ENCODE measurements around the gene CRYBA2.

The CRYBA2 gene

DNA sequence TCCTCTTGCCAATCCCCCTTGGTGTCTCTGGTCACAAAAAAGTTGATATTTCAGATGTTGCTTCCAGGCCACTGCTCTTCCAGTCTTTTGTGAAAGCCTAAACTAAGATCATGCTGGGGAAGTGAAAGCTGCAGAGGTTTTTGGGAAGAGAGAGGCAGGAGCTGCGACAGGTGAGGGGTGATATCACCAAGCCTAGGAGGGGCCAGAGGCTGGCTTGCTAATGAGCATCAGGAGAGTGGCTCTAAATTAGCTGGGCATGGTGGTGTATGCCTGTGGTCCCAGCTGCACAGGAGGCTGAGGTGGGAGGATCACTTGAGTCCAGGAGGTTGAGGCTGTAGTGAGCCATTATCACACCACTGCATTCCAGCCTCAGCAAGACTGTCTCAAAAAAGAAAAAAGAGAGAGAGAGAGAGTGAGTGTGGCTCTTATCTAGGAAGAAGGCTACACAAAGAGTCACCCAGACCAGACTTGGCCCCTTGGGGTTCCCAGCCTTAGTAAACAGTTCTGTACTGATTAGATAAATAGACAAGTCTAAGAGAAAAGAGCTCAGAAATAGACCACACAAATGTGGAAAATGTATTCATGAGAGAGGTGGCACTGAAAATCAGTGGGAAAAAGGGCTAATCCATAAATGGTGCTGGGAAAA is 48.3 kb downstream of the CRYBA2 start:
- no peak for DNase-seq (ENCODE audit: extremely low read depth, low read depth)

More for the DNA sequence above, 48.3 kb downstream of the CRYBA2 start:
- TF ChIP-seq, protein P1, sequence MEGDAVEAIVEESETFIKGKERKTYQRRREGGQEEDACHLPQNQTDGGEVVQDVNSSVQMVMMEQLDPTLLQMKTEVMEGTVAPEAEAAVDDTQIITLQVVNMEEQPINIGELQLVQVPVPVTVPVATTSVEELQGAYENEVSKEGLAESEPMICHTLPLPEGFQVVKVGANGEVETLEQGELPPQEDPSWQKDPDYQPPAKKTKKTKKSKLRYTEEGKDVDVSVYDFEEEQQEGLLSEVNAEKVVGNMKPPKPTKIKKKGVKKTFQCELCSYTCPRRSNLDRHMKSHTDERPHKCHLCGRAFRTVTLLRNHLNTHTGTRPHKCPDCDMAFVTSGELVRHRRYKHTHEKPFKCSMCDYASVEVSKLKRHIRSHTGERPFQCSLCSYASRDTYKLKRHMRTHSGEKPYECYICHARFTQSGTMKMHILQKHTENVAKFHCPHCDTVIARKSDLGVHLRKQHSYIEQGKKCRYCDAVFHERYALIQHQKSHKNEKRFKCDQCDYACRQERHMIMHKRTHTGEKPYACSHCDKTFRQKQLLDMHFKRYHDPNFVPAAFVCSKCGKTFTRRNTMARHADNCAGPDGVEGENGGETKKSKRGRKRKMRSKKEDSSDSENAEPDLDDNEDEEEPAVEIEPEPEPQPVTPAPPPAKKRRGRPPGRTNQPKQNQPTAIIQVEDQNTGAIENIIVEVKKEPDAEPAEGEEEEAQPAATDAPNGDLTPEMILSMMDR (IDR thresholded peaks at IDR 0.05; ENCODE audit: low read depth, low read length), result no peak

Data from AG09319 (cell line).